PC-3 (cell line): Measurements from ENCODE around the gene ZSWIM8.

Source experiments
- EZH2 ChIP-seq: fragments of 300-600 bp; sonication (generic); IDR thresholded peaks from one replicate; pipeline ENCODE4 v1.6.1; 2017; ENCODE audit warnings: antibody characterized with exemption, mild to moderate bottlenecking, low read length; ENCODE audit not compliant: unreplicated experiment
- TF ChIP-seq, protein P1 (sequence below): fragments of 300-600 bp; sonication (generic); conservative IDR thresholded peaks from 2 replicates; pipeline ENCODE4 v1.5.1; 2017; ENCODE audit warnings: antibody characterized with exemption, low read depth, mild to moderate bottlenecking, low read length

DNA sequence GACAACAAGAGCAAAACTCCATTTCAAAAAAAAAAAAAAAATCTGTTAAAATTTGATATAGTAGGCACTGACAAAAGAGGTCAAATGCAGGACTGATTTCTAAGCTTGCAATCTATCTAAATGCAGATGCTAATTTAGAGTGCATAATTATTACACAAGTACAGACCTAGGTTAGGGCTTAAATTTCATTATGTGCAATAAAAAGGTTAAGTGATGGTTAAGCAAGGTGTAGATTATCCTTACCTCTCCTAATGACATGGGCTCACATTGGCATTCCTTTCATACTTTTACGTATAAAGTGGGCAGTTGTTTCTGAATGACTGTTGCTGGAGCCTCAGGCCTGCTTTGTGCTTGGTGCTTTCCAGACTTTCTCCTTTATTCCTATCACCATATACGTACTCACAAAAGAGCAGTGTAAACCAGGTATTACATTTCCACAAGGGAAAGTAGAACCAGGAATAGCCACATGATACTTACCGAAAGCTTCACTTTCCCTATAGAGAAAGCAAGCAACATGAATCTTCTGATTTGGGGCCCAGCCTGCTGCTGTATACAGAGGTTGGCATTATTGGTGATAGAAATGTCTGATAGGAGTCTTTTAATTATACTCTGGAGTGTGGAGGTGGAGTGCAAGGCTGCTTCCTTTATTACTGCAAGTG lies 5.7 kb upstream of the ZSWIM8 start:
- TF ChIP-seq, protein P1, sequence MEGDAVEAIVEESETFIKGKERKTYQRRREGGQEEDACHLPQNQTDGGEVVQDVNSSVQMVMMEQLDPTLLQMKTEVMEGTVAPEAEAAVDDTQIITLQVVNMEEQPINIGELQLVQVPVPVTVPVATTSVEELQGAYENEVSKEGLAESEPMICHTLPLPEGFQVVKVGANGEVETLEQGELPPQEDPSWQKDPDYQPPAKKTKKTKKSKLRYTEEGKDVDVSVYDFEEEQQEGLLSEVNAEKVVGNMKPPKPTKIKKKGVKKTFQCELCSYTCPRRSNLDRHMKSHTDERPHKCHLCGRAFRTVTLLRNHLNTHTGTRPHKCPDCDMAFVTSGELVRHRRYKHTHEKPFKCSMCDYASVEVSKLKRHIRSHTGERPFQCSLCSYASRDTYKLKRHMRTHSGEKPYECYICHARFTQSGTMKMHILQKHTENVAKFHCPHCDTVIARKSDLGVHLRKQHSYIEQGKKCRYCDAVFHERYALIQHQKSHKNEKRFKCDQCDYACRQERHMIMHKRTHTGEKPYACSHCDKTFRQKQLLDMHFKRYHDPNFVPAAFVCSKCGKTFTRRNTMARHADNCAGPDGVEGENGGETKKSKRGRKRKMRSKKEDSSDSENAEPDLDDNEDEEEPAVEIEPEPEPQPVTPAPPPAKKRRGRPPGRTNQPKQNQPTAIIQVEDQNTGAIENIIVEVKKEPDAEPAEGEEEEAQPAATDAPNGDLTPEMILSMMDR, result no peak
- no peak for TF ChIP-seq EZH2
